ENCODE data around the gene EOGT. TPM values are rescaled to one million over a fixed set of nuclear protein-coding genes. Genes with fewer than 3 reads are reported as not detected.

EOGT gene
- total RNA-seq, 1 donor from 2014 or later: 15.5 TPM

DNA sequence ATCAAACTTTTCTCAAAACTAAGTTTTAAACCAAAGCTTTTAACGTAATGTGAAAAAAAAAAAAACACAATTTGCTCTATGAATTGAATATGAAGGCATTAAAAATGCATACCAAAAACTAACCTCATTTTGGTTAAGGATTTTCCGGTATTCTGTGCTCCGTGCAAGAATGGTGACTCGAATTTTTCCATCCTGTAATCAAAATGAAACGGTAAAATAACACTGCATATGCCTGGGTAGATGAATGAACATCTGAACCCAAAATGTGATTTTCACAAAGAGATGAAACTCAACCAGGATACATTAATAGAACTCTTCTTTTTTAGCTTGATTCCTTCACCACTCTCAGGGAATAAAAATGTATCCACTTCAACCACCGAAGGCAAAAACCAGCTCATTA lies 26.2 kb downstream of the EOGT start:
- Mint-ChIP-seq H3K36me3 (ENCODE audit: insufficient read depth) (peaks cover 24% of the 10 kb centered on the region), H3K9me3 (ENCODE audit: low read depth) (no peaks in the 10 kb centered on the region), H3K27ac (no peak overlapping the region)

DNA sequence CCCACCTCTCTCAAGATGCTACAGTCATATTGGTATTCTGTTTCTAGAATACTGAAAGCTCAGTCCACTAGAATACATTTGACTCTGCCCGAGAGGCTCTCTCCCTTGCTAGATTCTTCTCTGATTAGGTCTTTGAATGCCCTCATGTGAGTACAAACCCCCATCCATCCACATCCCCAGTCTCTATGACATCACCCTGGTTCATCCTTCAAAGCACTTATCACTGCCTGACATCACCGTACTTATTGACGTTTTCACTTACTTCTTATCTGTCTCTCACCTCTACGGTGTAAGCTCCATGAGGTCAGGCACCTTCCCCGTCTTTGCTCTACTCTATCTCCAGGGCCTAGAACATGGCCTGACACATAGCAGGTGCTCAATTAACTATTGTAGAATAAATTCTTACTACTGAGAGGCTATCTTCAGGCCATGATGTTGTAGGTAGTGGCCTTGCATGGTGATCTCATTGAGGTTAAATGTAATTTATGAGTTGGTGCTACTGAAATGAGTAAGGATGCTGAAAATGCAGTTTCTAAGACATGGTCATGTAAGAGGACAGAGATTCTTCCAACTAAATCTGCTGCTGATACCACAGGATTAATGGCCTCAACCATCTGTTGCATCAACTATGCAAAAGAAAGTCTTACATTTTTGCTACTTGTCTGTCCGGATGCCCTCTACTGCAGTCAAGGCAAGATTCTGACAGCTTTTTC lies 26.8 kb downstream of the EOGT start:
- Mint-ChIP-seq H3K27ac (no peak overlapping the region), H3K4me3 (ENCODE audit: low read depth) (no peak overlapping the region), H3K4me1 (ENCODE audit: low read depth) (no peaks in the 10 kb centered on the region), H3K9me3 (ENCODE audit: low read depth) (no peaks in the 10 kb centered on the region), H3K36me3 (ENCODE audit: insufficient read depth) (peaks cover 19% of the 10 kb centered on the region), H3K27me3 (no peaks in the 10 kb centered on the region)
- TF ChIP-seq, protein P1, sequence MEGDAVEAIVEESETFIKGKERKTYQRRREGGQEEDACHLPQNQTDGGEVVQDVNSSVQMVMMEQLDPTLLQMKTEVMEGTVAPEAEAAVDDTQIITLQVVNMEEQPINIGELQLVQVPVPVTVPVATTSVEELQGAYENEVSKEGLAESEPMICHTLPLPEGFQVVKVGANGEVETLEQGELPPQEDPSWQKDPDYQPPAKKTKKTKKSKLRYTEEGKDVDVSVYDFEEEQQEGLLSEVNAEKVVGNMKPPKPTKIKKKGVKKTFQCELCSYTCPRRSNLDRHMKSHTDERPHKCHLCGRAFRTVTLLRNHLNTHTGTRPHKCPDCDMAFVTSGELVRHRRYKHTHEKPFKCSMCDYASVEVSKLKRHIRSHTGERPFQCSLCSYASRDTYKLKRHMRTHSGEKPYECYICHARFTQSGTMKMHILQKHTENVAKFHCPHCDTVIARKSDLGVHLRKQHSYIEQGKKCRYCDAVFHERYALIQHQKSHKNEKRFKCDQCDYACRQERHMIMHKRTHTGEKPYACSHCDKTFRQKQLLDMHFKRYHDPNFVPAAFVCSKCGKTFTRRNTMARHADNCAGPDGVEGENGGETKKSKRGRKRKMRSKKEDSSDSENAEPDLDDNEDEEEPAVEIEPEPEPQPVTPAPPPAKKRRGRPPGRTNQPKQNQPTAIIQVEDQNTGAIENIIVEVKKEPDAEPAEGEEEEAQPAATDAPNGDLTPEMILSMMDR (IDR thresholded peaks at IDR 0.05; ENCODE audit: unreplicated experiment): no peak
- DNase-seq (ENCODE audit: low spot score, unreplicated experiment): no peak

More for the DNA sequence above, 26.2 kb downstream of the EOGT start:
- TF ChIP-seq, protein P1 (IDR thresholded peaks at IDR 0.05; ENCODE audit: unreplicated experiment): no peak
- no peak for DNase-seq (ENCODE audit: low spot score, unreplicated experiment)
- H3K27me3 Mint-ChIP-seq: no peaks in the 10 kb centered on the region
- no peak overlapping the region for H3K4me3 Mint-ChIP-seq (ENCODE audit: low read depth)
- no peaks in the 10 kb centered on the region for H3K4me1 Mint-ChIP-seq (ENCODE audit: low read depth)

DNA sequence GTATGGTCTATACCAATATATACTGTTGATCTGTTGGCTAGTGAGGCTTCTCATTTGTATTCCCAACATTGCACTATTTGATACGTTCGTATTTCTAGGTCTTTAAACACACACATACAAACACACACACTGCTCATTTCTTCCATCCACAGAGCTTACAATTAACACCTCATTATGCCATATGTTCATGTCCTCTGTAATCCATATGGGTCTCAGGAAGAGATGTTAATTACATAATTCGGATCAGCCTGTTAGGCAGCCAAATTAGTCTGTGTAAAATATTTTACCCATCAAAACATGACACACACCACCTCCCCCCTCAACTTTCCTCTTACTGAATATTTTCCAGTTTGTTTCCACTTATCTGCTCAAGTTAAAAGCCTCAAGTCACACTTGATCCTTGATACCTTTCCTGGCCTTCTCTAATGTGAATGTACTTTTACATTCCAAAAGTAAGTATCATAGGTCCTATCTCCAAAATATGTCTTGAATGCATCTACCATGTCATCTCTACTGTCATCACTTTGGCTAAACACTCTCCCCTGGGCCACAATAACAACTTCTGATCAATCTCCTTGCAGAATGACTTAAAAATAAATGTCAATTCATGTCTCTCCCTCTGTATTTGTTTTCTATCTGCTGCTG lies 28.2 kb downstream of the EOGT start:
- no peaks in the 10 kb centered on the region for H3K27me3 Mint-ChIP-seq
- peaks cover 16% of the 10 kb centered on the region for H3K36me3 Mint-ChIP-seq (ENCODE audit: insufficient read depth)
- TF ChIP-seq, protein P1 (IDR thresholded peaks at IDR 0.05; ENCODE audit: unreplicated experiment): no peak
- no peaks in the 10 kb centered on the region for H3K9me3 Mint-ChIP-seq (ENCODE audit: low read depth)
- DNase-seq (ENCODE audit: low spot score, unreplicated experiment): no peak
- H3K27ac Mint-ChIP-seq: no peak overlapping the region
- no peaks in the 10 kb centered on the region for H3K4me1 Mint-ChIP-seq (ENCODE audit: low read depth)
- no peak overlapping the region for H3K4me3 Mint-ChIP-seq (ENCODE audit: low read depth)

DNA sequence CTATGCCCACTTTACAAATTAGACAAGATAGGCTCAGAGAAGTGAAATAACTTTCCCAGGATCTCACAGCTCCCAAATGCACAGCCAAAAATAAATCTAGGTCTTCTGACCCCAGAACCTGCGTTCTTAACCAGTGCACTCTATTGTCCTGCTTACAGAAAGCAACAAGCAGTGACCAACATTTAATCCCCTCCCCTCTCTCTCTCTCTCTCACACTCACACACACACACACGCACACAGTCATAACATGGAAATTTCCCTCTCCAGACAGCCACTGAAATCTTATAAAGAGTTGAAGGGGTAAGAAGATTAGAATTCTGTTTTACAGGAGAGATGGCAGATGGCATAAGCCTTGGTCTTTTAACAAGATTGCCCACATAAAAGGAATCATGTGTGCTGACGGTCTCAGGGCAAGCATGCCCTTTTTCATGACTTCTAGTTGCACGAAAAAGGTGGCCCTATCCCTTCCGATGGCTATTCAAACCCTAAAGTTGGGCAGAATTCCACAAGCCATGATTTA lies 29.4 kb downstream of the EOGT start:
- no peak for DNase-seq (ENCODE audit: low spot score, unreplicated experiment)
- no peaks in the 10 kb centered on the region for H3K9me3 Mint-ChIP-seq (ENCODE audit: low read depth)
- peaks cover 16% of the 10 kb centered on the region for H3K36me3 Mint-ChIP-seq (ENCODE audit: insufficient read depth)
- TF ChIP-seq, protein P1 (IDR thresholded peaks at IDR 0.05; ENCODE audit: unreplicated experiment): no peak
- no peaks in the 10 kb centered on the region for H3K4me1 Mint-ChIP-seq (ENCODE audit: low read depth)
- no peak overlapping the region for H3K4me3 Mint-ChIP-seq (ENCODE audit: low read depth)
- no peak overlapping the region for H3K27ac Mint-ChIP-seq
- no peaks in the 10 kb centered on the region for H3K27me3 Mint-ChIP-seq

DNA sequence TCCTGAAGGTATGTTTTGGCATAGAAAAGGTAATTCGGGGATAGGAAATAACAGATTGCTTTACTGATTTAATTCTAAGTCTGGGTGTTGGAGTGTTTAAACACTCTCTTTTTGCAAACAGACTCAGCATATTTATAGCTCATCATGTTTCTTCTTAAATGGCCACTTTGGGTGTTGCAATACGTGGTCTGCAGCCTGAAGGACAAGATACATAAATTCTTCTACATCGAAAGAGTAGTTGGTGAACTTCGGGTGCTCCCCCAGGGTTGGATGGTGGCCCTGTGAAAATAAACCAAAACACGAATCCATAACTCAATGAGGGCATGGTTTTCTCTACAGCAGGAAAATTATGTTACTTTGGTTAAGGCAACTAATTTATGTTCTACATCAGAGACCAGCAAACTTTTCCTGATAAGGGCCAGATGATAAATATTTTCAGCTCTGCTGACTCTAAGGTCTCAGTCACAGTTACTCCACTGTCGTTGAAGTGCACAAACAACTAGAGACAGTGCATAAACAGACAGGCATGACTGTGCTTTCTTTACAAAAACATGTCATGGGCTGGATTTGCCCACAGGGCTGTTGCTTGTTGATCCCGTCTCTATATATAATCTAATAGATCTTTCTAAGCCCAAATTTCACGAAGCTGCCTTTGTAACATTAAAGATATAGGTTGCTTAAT lies 35.9 kb downstream of the EOGT start:
- Mint-ChIP-seq H3K4me1 (ENCODE audit: low read depth) (no peaks in the 10 kb centered on the region), H3K4me3 (ENCODE audit: low read depth) (no peak overlapping the region), H3K27ac (no peak overlapping the region), H3K27me3 (no peaks in the 10 kb centered on the region), H3K9me3 (ENCODE audit: low read depth) (no peaks in the 10 kb centered on the region), H3K36me3 (ENCODE audit: insufficient read depth) (peaks cover 3% of the 10 kb centered on the region)
- TF ChIP-seq, protein P1 (IDR thresholded peaks at IDR 0.05; ENCODE audit: unreplicated experiment): no peak
- no peak for DNase-seq (ENCODE audit: low spot score, unreplicated experiment)

All from progenitor cell of endocrine pancreas (in vitro differentiated cells).